ENCODE data around the gene GALNT14.

- TF ChIP-seq GATA2 (IDR thresholded peaks at IDR 0.05; ENCODE audit: low read depth, low read length), result no peak
- no peak for TF ChIP-seq GATA3 (IDR thresholded peaks at IDR 0.05; ENCODE audit: low read depth, low read length)
These were observed 28.5 kb downstream of the GALNT14 start for GRCh38 chr2:31109633-31110192.
